ENCODE results near the gene PYCARD.

DNA sequence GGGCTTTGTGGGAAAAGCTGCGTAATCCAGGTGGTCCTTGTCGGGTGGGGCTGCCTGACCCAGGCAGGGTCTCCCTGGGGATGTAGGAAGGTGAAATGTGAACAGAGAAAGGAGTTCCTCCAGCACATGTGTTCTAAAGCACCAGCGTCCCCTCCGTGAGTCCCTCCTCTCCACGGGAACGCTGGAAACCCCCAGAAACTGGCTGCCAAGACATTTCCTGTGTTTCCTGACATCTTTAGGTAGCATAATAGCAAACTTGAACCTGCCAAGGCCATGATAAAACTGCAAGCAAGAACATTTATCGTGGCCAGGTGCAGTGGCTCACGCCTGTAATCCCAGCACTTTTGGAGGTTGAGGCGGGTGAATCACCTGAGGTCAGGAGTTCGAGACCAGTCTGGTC, 26.9 kb upstream of the PYCARD start:
- TF ChIP-seq, protein P1, sequence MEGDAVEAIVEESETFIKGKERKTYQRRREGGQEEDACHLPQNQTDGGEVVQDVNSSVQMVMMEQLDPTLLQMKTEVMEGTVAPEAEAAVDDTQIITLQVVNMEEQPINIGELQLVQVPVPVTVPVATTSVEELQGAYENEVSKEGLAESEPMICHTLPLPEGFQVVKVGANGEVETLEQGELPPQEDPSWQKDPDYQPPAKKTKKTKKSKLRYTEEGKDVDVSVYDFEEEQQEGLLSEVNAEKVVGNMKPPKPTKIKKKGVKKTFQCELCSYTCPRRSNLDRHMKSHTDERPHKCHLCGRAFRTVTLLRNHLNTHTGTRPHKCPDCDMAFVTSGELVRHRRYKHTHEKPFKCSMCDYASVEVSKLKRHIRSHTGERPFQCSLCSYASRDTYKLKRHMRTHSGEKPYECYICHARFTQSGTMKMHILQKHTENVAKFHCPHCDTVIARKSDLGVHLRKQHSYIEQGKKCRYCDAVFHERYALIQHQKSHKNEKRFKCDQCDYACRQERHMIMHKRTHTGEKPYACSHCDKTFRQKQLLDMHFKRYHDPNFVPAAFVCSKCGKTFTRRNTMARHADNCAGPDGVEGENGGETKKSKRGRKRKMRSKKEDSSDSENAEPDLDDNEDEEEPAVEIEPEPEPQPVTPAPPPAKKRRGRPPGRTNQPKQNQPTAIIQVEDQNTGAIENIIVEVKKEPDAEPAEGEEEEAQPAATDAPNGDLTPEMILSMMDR (IDR thresholded peaks at IDR 0.05): no peak
- TF ChIP-seq POLR2A (IDR thresholded peaks at IDR 0.05) (no peak), POLR2AphosphoS5 (IDR thresholded peaks at IDR 0.05) (no peak), EP300 (IDR thresholded peaks at IDR 0.05) (no peak)
